HepG2 (cell line): ENCODE measurements around the gene IGF2BP3. TPM values are rescaled to one million over a fixed set of nuclear protein-coding genes. Genes with fewer than 3 reads are reported as not detected.

ENCODE experiments used
- ASH2L ChIP-seq: fragments of 300-600, 200-600 bp; sonication (generic); IDR thresholded peaks from 2 replicates; pipeline ENCODE4 v1.7.0; 2017; ENCODE audit warnings: low read depth, mild to moderate bottlenecking, moderate library complexity, mixed read lengths, low read length; ENCODE audit not compliant: insufficient read length
- ATF7 ChIP-seq, 2 experiments: fragments of 450-650 bp in 1 of 2; sonication (generic) in 1 of 2; formaldehyde crosslinking in 1 of 2; IDR thresholded peaks; 2 replicates each; pipeline versions ENCODE4 v1.4.0 to v1.6.1; 2016 to 2020; ENCODE audit warnings: antibody characterized with exemption in 1 of 2, mild to moderate bottlenecking in 1 of 2, missing genetic modification reagents in 1 of 2
- ATRX ChIP-seq: sonication (generic); formaldehyde crosslinking; IDR thresholded peaks from 2 replicates; pipeline ENCODE4 v1.4.0; 2020; ENCODE audit warnings: missing genetic modification reagents, borderline replicate concordance
- ELF4 ChIP-seq: sonication (generic); formaldehyde crosslinking; IDR thresholded peaks from 2 replicates; pipeline ENCODE4 v1.5.0; 2020; ENCODE audit warnings: missing genetic modification reagents, mild to moderate bottlenecking, moderate library complexity, borderline replicate concordance
- FOXC1 ChIP-seq: sonication (generic); formaldehyde crosslinking; IDR thresholded peaks from 2 replicates; pipeline ENCODE4 v1.8.0; 2022; ENCODE audit warnings: mild to moderate bottlenecking, missing genetic modification reagents, borderline replicate concordance
- MAZ ChIP-seq, 2 experiments: sonication (generic) in 1 of 2; formaldehyde crosslinking in 1 of 2; IDR thresholded peaks; 2 replicates each; pipeline versions ENCODE4 v1.5.0 to v1.6.1; 2012 to 2020; ENCODE audit warnings: low read depth in 2 of 2, mild to moderate bottlenecking in 2 of 2, borderline replicate concordance in 1 of 2, improper control_type of control experiment in 1 of 2, low read length in 1 of 2, missing genetic modification reagents in 1 of 2, moderate library complexity in 1 of 2
- MYC ChIP-seq: sonication (generic); formaldehyde crosslinking; IDR thresholded peaks from 2 replicates; pipeline ENCODE4 v1.9.0; 2021; ENCODE audit warnings: missing genetic modification reagents, borderline replicate concordance
- PBX3 ChIP-seq: sonication (generic); formaldehyde crosslinking; IDR thresholded peaks from 2 replicates; pipeline ENCODE4 v1.8.1; 2023; ENCODE audit warnings: missing genetic modification reagents, inconsistent platforms, borderline replicate concordance
- POLR2G ChIP-seq: fragments of 200-400 bp; formaldehyde crosslinking; IDR thresholded peaks from 2 replicates; pipeline ENCODE4 v1.6.1; 2018; ENCODE audit warnings: mild to moderate bottlenecking, low read depth, low read length, moderate library complexity
- RNF2 ChIP-seq: fragments of 450-650 bp; conservative IDR thresholded peaks from 2 replicates; pipeline ENCODE4 v1.6.1; 2016; ENCODE audit warnings: low read depth
- TMF1 ChIP-seq: sonication (generic); formaldehyde crosslinking; IDR thresholded peaks from 2 replicates; pipeline ENCODE4 v1.8.1; 2022; ENCODE audit warnings: low read depth, missing genetic modification reagents
- U2AF1 ChIP-seq: fragments of 200-400 bp; formaldehyde crosslinking; optimal IDR thresholded peaks from 2 replicates; pipeline ENCODE3; 2017; ENCODE audit warnings: mild to moderate bottlenecking, low read depth, low read length
- ZBTB2 ChIP-seq: sonication (generic); formaldehyde crosslinking; IDR thresholded peaks from 2 replicates; pipeline ENCODE4 v1.8.0; 2022; ENCODE audit warnings: low read depth, missing genetic modification reagents
- ZFAT ChIP-seq: sonication (generic); formaldehyde crosslinking; conservative IDR thresholded peaks from 2 replicates; pipeline ENCODE4 v1.8.1; 2023; ENCODE audit warnings: missing genetic modification reagents, inconsistent platforms
- ZKSCAN1 ChIP-seq: fragments of 150-350 bp; IDR thresholded peaks from 2 replicates; pipeline ENCODE4 v1.6.1; 2014; ENCODE audit warnings: low read length
- ZNF256 ChIP-seq: sonication (generic); formaldehyde crosslinking; conservative IDR thresholded peaks from 2 replicates; pipeline ENCODE4 v1.4.0; 2020; ENCODE audit warnings: missing genetic modification reagents
- ZNF282 ChIP-seq: fragments of 450-650 bp; IDR thresholded peaks from 2 replicates; pipeline ENCODE4 v1.6.1; 2018; ENCODE audit not compliant: partially characterized antibody
- ZNF34 ChIP-seq: sonication (generic); formaldehyde crosslinking; IDR thresholded peaks from 2 replicates; pipeline ENCODE4 v1.4.0; 2020; ENCODE audit warnings: mild to moderate bottlenecking, missing genetic modification reagents, borderline replicate concordance
- ZNF451 ChIP-seq: sonication (generic); formaldehyde crosslinking; IDR thresholded peaks from 2 replicates; pipeline ENCODE4 v1.5.0; 2020; ENCODE audit warnings: mild to moderate bottlenecking, missing genetic modification reagents
- ZNF510 ChIP-seq: sonication (generic); formaldehyde crosslinking; IDR thresholded peaks from 2 replicates; pipeline ENCODE4 v1.4.0; 2020; ENCODE audit warnings: low read depth, mild to moderate bottlenecking, missing genetic modification reagents
- ZNF652 ChIP-seq: IDR thresholded peaks from 2 replicates; pipeline ENCODE4 v1.6.1; 2016; ENCODE audit warnings: low read depth, borderline replicate concordance
- polyA plus RNA-seq, 8 experiments: library from polyadenylated mRNA; depleted of rRNA in 3 of 8; stranded (reverse) in 7 of 8; unstranded in 1 of 8; fragments of >200 nt; fragmentation: Illumina TruSeq in 4 of 8; extraction: Trizol in 4 of 8; gene quantifications; 2 replicates each; pipeline versions ENCODE4 v1.2.1 to v1.2.3, GENCODE V29; 2011 to 2016; ENCODE audit warnings: low read depth in 4 of 8, missing spikeins in 1 of 8, mixed read lengths in 1 of 8; ENCODE audit not compliant: insufficient read depth in 1 of 8
- total RNA-seq, 5 experiments: library from RNA; depleted of rRNA; stranded (reverse); fragments of >200 nt; fragmentation: Illumina TruSeq; extraction: Trizol; gene quantifications; 2 replicates each; pipeline ENCODE4 v1.2.3, GENCODE V29; 2016; ENCODE audit warnings: low read depth in 1 of 5
- TF ChIP-seq, protein P1 (sequence below): sonication (generic); formaldehyde crosslinking; conservative IDR thresholded peaks from 2 replicates; pipeline ENCODE4 v1.4.0; 2020; ENCODE audit warnings: missing genetic modification reagents

Gene IGF2BP3
- total and polyA plus RNA-seq, 2 of the 13 experiments (the other 11 are each of a cell fraction or from before 2014, with no cell fraction given), result 37.7 to 39.5 TPM

- TF ChIP-seq PBX3 (no peak), ATF7 (IDR thresholded peaks at IDR 0.05) (no peak), ATF7 (CRISPR knock-in tag; IDR thresholded peaks at IDR 0.05) (no peak), ZBTB2 (CRISPR knock-in tag) (no peak), POLR2G (0 out of 2 replicates have a peak, but pooled peaks have one; percentile 40), MAZ (IDR thresholded peaks at IDR 0.05; ENCODE audit: borderline replicate concordance, low read depth, low read length) (no peak), MAZ (CRISPR knock-in tag; IDR thresholded peaks at IDR 0.05; ENCODE audit: low read depth) (no peak), ZNF510 (CRISPR knock-in tag) (no peak), RNF2 (no peak), ASH2L (no peak), ELF4 (CRISPR knock-in tag) (no peak), FOXC1 (CRISPR knock-in tag) (no peak), ATRX (no peak), ZFAT (CRISPR knock-in tag) (no peak), ZKSCAN1 (no peak), ZNF451 (no peak), ZNF652 (CRISPR knock-in tag) (no peak), ZNF282 (no peak), TMF1 (CRISPR knock-in tag) (no peak), MYC (no peak), ZNF256 (CRISPR knock-in tag) (no peak), ZNF34 (CRISPR knock-in tag) (no peak), U2AF1 (no peak)
- TF ChIP-seq, protein P1, sequence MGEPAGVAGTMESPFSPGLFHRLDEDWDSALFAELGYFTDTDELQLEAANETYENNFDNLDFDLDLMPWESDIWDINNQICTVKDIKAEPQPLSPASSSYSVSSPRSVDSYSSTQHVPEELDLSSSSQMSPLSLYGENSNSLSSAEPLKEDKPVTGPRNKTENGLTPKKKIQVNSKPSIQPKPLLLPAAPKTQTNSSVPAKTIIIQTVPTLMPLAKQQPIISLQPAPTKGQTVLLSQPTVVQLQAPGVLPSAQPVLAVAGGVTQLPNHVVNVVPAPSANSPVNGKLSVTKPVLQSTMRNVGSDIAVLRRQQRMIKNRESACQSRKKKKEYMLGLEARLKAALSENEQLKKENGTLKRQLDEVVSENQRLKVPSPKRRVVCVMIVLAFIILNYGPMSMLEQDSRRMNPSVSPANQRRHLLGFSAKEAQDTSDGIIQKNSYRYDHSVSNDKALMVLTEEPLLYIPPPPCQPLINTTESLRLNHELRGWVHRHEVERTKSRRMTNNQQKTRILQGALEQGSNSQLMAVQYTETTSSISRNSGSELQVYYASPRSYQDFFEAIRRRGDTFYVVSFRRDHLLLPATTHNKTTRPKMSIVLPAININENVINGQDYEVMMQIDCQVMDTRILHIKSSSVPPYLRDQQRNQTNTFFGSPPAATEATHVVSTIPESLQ, result no peak
Measured at GRCh38 chr7:23490357-23491135, 20.3 kb upstream of the IGF2BP3 start (continued).
